ENCODE results near the gene PTPRN2. TPM values are rescaled to one million over a fixed set of nuclear protein-coding genes. Genes with fewer than 3 reads are reported as not detected.

Gene PTPRN2
- total RNA-seq, 1 donor from 2014 or later, result 11.4 TPM

DNA sequence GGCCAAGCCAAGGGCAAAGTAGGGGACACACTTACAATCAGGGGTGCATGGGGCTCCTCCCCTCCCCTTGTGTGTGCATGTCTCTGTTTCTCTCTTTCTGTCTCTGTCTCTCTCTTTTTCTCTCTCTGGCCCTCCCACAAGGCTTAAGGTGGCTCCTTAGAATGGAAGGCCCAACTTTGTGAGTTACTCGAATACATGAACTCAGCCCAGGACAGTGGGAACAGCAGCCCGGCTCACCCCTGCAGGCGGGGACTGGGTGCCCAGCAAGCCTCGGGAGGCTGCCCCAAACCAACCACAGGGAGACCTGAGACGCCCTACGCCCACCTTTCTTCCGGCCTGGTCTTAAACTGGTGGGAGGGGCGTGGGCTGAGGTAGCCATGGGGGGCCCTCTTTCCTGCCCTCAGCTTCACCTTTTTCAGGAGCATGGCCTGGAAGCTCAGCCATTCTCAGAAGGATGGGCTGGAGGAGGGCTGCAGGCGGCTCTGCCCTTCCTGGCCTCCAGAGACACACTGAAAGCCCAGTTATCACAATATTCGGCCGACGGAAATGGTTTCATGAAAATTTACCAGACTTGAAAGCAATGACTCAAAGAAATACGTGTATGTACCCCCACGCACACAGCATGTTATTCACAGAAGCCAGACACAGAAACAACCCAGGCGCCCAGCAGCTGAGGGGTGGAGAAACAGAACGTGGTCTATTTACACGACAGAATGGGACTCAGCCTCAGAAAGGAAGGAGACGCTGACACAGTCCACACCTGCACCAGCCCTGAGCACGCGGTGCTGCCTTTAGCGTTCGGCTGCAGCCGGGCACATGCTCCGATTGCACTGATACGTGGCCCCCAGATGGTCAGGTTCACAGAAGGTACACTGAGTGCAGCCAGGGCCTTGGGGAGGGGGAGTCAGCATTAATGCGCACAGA is 229.5 kb downstream of the PTPRN2 start:
- peak overlapping the region; percentile 80 for H3K27ac Mint-ChIP-seq
- peaks cover 14% of the 10 kb centered on the region for H3K9me3 Mint-ChIP-seq (ENCODE audit: low read depth)
- no peak for DNase-seq (ENCODE audit: low spot score, unreplicated experiment)
- no peak overlapping the region for H3K4me3 Mint-ChIP-seq (ENCODE audit: low read depth)
- peaks cover 2% of the 10 kb centered on the region for H3K36me3 Mint-ChIP-seq (ENCODE audit: insufficient read depth)
- TF ChIP-seq, protein P1, sequence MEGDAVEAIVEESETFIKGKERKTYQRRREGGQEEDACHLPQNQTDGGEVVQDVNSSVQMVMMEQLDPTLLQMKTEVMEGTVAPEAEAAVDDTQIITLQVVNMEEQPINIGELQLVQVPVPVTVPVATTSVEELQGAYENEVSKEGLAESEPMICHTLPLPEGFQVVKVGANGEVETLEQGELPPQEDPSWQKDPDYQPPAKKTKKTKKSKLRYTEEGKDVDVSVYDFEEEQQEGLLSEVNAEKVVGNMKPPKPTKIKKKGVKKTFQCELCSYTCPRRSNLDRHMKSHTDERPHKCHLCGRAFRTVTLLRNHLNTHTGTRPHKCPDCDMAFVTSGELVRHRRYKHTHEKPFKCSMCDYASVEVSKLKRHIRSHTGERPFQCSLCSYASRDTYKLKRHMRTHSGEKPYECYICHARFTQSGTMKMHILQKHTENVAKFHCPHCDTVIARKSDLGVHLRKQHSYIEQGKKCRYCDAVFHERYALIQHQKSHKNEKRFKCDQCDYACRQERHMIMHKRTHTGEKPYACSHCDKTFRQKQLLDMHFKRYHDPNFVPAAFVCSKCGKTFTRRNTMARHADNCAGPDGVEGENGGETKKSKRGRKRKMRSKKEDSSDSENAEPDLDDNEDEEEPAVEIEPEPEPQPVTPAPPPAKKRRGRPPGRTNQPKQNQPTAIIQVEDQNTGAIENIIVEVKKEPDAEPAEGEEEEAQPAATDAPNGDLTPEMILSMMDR (IDR thresholded peaks at IDR 0.05; ENCODE audit: unreplicated experiment), result no peak
- H3K4me1 Mint-ChIP-seq (ENCODE audit: low read depth), result peaks cover 1% of the 10 kb centered on the region
- H3K27me3 Mint-ChIP-seq, result peaks cover 33% of the 10 kb centered on the region

DNA sequence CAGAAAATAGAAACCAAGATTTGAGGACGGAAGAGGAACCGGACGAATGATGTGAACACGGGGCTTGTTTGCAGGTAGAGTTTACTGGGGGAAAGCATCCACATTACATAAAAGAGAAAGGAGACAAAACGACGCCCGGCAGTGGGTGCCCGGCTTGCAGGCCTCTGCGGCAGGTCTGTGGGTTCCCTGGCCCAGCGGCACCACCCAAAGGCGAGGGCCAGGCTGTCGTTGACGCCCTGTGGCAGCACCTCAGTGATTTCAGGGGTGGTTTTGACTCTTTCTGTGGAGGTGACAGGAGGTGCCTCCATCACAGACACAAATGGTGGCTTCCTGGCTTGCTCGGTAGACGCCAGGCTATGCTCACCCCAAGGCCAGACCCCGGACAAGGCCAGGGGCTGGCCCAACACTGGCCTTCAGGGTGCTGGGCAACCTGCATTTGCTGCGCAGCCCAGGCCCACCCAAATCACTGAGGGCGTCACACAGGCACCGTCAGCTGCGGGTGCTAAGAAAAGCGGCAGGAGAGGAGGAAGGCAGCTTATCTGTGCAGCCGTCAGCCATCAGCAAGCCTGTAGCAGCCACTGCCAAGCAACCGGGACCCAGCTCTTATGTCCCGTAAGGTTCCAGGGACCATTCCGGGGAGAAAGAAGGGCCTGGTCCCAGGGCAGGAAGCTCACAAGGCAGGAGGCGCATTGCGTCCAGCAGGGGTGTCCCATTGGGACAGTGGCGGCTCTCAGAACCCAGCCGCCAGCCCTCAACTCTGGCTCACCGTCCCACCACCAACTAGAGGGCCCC is 230.3 kb downstream of the PTPRN2 start:
- H3K27me3 Mint-ChIP-seq, result peaks cover 38% of the 10 kb centered on the region
- TF ChIP-seq, protein P1 (IDR thresholded peaks at IDR 0.05; ENCODE audit: unreplicated experiment), result no peak
- H3K36me3 Mint-ChIP-seq (ENCODE audit: insufficient read depth), result peaks cover 2% of the 10 kb centered on the region
- peaks cover 14% of the 10 kb centered on the region for H3K9me3 Mint-ChIP-seq (ENCODE audit: low read depth)
- peaks cover 3% of the 10 kb centered on the region for H3K4me1 Mint-ChIP-seq (ENCODE audit: low read depth)
- H3K4me3 Mint-ChIP-seq (ENCODE audit: low read depth), result no peak overlapping the region
- DNase-seq (ENCODE audit: low spot score, unreplicated experiment), result no peak
- no peak overlapping the region for H3K27ac Mint-ChIP-seq

DNA sequence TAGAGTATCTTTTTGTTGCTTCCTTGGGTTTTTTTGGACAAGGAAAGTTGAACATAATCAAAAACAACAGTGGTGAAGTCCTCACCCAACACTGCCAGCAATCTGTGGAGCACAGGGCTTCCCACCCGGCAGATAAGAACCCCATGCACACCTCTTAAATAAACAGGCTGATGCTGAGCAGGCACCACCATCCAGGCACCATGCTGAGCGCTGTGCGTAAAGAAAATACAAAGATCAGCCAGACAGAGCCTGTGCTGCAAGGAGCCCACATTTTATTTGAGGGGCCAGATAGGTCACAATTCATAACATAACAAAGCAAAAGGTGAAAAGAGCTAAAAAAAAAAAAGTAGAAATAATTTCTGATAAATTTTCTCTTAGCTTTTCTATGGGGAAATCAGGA is 231.2 kb downstream of the PTPRN2 start:
- TF ChIP-seq, protein P1 (IDR thresholded peaks at IDR 0.05; ENCODE audit: unreplicated experiment), result no peak
- H3K9me3 Mint-ChIP-seq (ENCODE audit: low read depth), result peaks cover 14% of the 10 kb centered on the region
- H3K4me1 Mint-ChIP-seq (ENCODE audit: low read depth), result peaks cover 3% of the 10 kb centered on the region
- H3K27me3 Mint-ChIP-seq, result peaks cover 37% of the 10 kb centered on the region
- H3K36me3 Mint-ChIP-seq (ENCODE audit: insufficient read depth), result peaks cover 2% of the 10 kb centered on the region
- no peak overlapping the region for H3K4me3 Mint-ChIP-seq (ENCODE audit: low read depth)
- H3K27ac Mint-ChIP-seq, result no peak overlapping the region
- no peak for DNase-seq (ENCODE audit: low spot score, unreplicated experiment)

DNA sequence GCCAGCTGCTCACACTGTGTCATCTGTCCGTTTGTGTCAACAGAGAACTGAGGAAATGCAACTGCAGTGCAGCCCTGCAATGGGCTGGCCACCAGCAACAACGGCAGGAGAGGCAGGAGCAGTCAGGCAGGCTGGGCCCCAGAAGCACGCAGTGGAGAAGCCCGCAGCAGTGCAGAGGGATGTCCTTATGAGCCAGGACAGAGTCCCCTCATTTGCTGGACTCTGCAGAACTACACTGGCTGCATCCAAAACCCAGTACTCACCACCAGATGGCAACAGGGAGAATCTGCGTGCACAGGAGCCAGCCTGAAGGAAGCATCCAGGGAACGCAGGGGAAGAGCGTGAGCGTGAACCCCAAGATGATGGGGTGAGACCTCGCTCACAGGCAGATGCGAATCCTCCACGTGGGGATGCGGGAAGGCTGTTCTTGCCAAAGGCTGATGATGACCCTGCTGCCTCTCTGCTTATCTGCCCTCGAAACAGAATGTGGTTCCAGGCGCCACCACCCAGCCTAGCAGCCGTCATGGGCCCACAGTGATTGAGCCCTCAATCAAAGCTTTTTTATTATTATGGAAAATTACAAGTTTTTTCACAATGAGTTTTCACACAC is 232.1 kb downstream of the PTPRN2 start:
- Mint-ChIP-seq H3K36me3 (ENCODE audit: insufficient read depth) (peaks cover 2% of the 10 kb centered on the region), H3K27me3 (peaks cover 44% of the 10 kb centered on the region), H3K9me3 (ENCODE audit: low read depth) (peaks cover 14% of the 10 kb centered on the region), H3K4me1 (ENCODE audit: low read depth) (peaks cover 3% of the 10 kb centered on the region), H3K27ac (no peak overlapping the region), H3K4me3 (ENCODE audit: low read depth) (no peak overlapping the region)
- TF ChIP-seq, protein P1 (IDR thresholded peaks at IDR 0.05; ENCODE audit: unreplicated experiment), result peak; percentile 52
- DNase-seq (ENCODE audit: low spot score, unreplicated experiment), result no peak

DNA sequence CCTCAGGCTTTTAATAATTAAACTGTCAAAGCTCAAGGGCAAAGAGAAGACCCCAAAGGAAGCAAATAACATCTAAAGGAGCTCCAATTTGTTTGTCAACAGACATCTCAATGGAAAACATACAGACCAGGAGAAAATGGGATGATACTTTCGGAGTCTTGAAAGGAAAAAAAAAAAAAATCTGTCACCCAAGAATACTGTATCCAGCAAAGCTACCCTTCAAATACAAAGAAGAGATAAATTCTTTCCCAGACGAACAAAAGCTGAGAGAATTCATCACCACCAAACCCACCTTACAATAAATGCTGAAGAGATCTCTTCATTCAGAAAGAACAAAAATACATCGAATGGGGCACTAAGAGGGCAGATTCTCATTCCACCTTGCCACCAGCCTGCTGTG is 232.8 kb downstream of the PTPRN2 start:
- Mint-ChIP-seq H3K27me3 (peaks cover 51% of the 10 kb centered on the region), H3K9me3 (ENCODE audit: low read depth) (peaks cover 14% of the 10 kb centered on the region), H3K4me3 (ENCODE audit: low read depth) (no peak overlapping the region), H3K36me3 (ENCODE audit: insufficient read depth) (peaks cover 2% of the 10 kb centered on the region), H3K4me1 (ENCODE audit: low read depth) (peaks cover 3% of the 10 kb centered on the region), H3K27ac (no peak overlapping the region)
- DNase-seq (ENCODE audit: low spot score, unreplicated experiment), result no peak
- TF ChIP-seq, protein P1 (IDR thresholded peaks at IDR 0.05; ENCODE audit: unreplicated experiment), result no peak
